Calu3 (cell line): ENCODE data around the gene TBC1D23. TPM values are rescaled to one million over a fixed set of nuclear protein-coding genes. Genes with fewer than 3 reads are reported as not detected.

Source experiments
- BruUV-seq: library from RNA; stranded (reverse); fragments of 400-500 nt; replicated peaks from 2 replicates; lab custom pipeline; 2021; lab: Mats Ljungman, UMichigan
- CTCF ChIA-PET: fragments of 300-600 bp; sonication (Branson Sonifier 250); formaldehyde crosslinking; loops from one replicate; lab custom pipeline; 2022; ENCODE audit warnings: antibody characterized with exemption; lab: Charles Lee
- DNase-seq: peaks from one replicate; pipeline ENCODE4 v3.0.0; 2022
- H3K27ac Mint-ChIP-seq: one replicate; pipeline ENCODE4 v1.8.0; 2022; ENCODE audit warnings: mixed read lengths; ENCODE audit not compliant: unreplicated experiment
- H3K27me3 Mint-ChIP-seq: one replicate; pipeline ENCODE4 v1.8.0; 2022; ENCODE audit warnings: mixed read lengths; ENCODE audit not compliant: unreplicated experiment
- H3K36me3 Mint-ChIP-seq: one replicate; pipeline ENCODE4 v1.8.0; 2022; ENCODE audit warnings: mild to moderate bottlenecking, moderate library complexity, mixed read lengths; ENCODE audit not compliant: insufficient read depth, unreplicated experiment
- H3K4me1 Mint-ChIP-seq: one replicate; pipeline ENCODE4 v1.8.0; 2022; ENCODE audit warnings: mild to moderate bottlenecking, low read depth, mixed read lengths; ENCODE audit not compliant: unreplicated experiment
- H3K4me3 Mint-ChIP-seq: one replicate; pipeline ENCODE4 v1.8.0; 2022; ENCODE audit warnings: mild to moderate bottlenecking, low read depth, moderate library complexity, mixed read lengths; ENCODE audit not compliant: unreplicated experiment
- H3K9me3 Mint-ChIP-seq: one replicate; pipeline ENCODE4 v1.8.0; 2022; ENCODE audit warnings: low read depth, mixed read lengths; ENCODE audit not compliant: unreplicated experiment
- intact Hi-C: fragments of 100-400 bp; cut with micrococcal nuclease; formaldehyde crosslinking; loops from one replicate; pipeline ENCODE4 v1.10.0; 2022; ENCODE audit not compliant: unreplicated experiment
- total RNA-seq: library from RNA; stranded (reverse); gene quantifications from 2 replicates; pipeline ENCODE4 v1.2.3, GENCODE V29; 2022
- TF ChIP-seq, protein P1 (sequence below): fragments of 200-600 bp; IDR thresholded peaks from one replicate; pipeline ENCODE4 v1.8.0; 2022; ENCODE audit warnings: antibody characterized with exemption; ENCODE audit not compliant: unreplicated experiment

The TBC1D23 gene
- total RNA-seq, 1 experiment from 2014 or later, result 26.1 TPM

- Mint-ChIP-seq H3K4me1 (no peaks in the 10 kb centered on the region), H3K4me3 (no peak overlapping the region), H3K27me3 (peaks cover 11% of the 10 kb centered on the region), H3K9me3 (no peaks in the 10 kb centered on the region), H3K36me3 (no peaks in the 10 kb centered on the region), H3K27ac (no peak overlapping the region)
- BruUV-seq, result no TSS peak
- CTCF ChIA-PET, result interaction anchor here (0.5 kb wide), 1 partner anchor 722 kb away, joined by 7 read pairs; no protein-coding TSS in a partner anchor
- intact Hi-C loops, result no loop called here
- TF ChIP-seq, protein P1, sequence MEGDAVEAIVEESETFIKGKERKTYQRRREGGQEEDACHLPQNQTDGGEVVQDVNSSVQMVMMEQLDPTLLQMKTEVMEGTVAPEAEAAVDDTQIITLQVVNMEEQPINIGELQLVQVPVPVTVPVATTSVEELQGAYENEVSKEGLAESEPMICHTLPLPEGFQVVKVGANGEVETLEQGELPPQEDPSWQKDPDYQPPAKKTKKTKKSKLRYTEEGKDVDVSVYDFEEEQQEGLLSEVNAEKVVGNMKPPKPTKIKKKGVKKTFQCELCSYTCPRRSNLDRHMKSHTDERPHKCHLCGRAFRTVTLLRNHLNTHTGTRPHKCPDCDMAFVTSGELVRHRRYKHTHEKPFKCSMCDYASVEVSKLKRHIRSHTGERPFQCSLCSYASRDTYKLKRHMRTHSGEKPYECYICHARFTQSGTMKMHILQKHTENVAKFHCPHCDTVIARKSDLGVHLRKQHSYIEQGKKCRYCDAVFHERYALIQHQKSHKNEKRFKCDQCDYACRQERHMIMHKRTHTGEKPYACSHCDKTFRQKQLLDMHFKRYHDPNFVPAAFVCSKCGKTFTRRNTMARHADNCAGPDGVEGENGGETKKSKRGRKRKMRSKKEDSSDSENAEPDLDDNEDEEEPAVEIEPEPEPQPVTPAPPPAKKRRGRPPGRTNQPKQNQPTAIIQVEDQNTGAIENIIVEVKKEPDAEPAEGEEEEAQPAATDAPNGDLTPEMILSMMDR, result no peak
- no peak for DNase-seq
Observed at GRCh38 chr3:100221159-100221558, 39.6 kb upstream of the TBC1D23 start.

GRCh38 chr3:100225193-100225592, 35.6 kb upstream of the TBC1D23 start:
- no peak overlapping the region for H3K4me3 Mint-ChIP-seq

GRCh38 chr3:100225883-100226282, 34.9 kb upstream of the TBC1D23 start:
- Mint-ChIP-seq H3K4me3 (no peak overlapping the region), H3K9me3 (no peaks in the 10 kb centered on the region), H3K36me3 (no peaks in the 10 kb centered on the region), H3K4me1 (no peaks in the 10 kb centered on the region), H3K27me3 (no peaks in the 10 kb centered on the region), H3K27ac (no peak overlapping the region)
- DNase-seq, result no peak
- CTCF ChIA-PET, result interaction anchor here (0.7 kb wide), 1 partner anchor 306 kb away, joined by 3 read pairs; no protein-coding TSS in a partner anchor
- TF ChIP-seq, protein P1, result no peak
- BruUV-seq, result no TSS peak
- intact Hi-C loops, result no loop called here

More at GRCh38 chr3:100225193-100225592, 35.6 kb upstream of the TBC1D23 start:
- no peak for DNase-seq
- Mint-ChIP-seq H3K27ac (no peak overlapping the region), H3K9me3 (no peaks in the 10 kb centered on the region), H3K27me3 (no peaks in the 10 kb centered on the region), H3K4me1 (no peaks in the 10 kb centered on the region), H3K36me3 (no peaks in the 10 kb centered on the region)
- TF ChIP-seq, protein P1, result no peak
- CTCF ChIA-PET, result no interaction called here
- no TSS peak for BruUV-seq
- intact Hi-C loops, result no loop called here

GRCh38 chr3:100226712-100227429, 33.9 kb upstream of the TBC1D23 start:
- Mint-ChIP-seq H3K4me3 (no peak overlapping the region), H3K27me3 (no peaks in the 10 kb centered on the region), H3K9me3 (no peaks in the 10 kb centered on the region), H3K36me3 (no peaks in the 10 kb centered on the region), H3K4me1 (no peaks in the 10 kb centered on the region), H3K27ac (no peak overlapping the region)
- TF ChIP-seq, protein P1, result no peak
- intact Hi-C loops, result no loop called here
- CTCF ChIA-PET, result no interaction called here
- BruUV-seq, result no TSS peak
- DNase-seq, result no peak
